Loucy (cell line): ENCODE measurements around the gene ZNF763.
A peak's percentile ranks its signal among the peaks of the same experiment; 100 is the strongest.
"Not testable (repeated sequence)": the region's sequence is repeated elsewhere in the genome, so short reads cannot be mapped to it uniquely, and the experiment has no call there.

Experiments
- H2AFZ ChIP-seq: fragments of 200-600 bp; sonication (generic); 2 replicates; pipeline ENCODE4 v1.6.0; 2016; ENCODE audit warnings: antibody characterized with exemption, mild to moderate bottlenecking, low read length, moderate library complexity
- H3F3A ChIP-seq: fragments of 200-600 bp; 2 replicates; pipeline ENCODE4 v1.6.0; 2016; ENCODE audit warnings: antibody characterized with exemption, low read depth, mild to moderate bottlenecking
- H3K27me3 ChIP-seq: fragments of 200-600 bp; sonication (generic); 2 replicates; pipeline ENCODE4 v1.6.1; 2014; ENCODE audit warnings: low read length, mild to moderate bottlenecking; ENCODE audit not compliant: insufficient read depth, poor library complexity, severe bottlenecking
- H3K36me3 ChIP-seq: fragments of 200-600 bp; sonication (generic); 2 replicates; pipeline ENCODE4 v1.6.1; 2016; ENCODE audit warnings: low read length; ENCODE audit not compliant: insufficient read depth
- H3K4me1 ChIP-seq: fragments of 200-600 bp; sonication (generic); 2 replicates; pipeline ENCODE4 v1.5.1; 2014; ENCODE audit warnings: low read length, mild to moderate bottlenecking; ENCODE audit not compliant: insufficient read depth, poor library complexity, severe bottlenecking
- H3K4me2 ChIP-seq: fragments of 200-600 bp; sonication (generic); 2 replicates; pipeline ENCODE4 v1.6.0; 2014; ENCODE audit warnings: antibody characterized with exemption, low read length, low read depth, mild to moderate bottlenecking; ENCODE audit not compliant: poor library complexity, severe bottlenecking
- H3K4me3 ChIP-seq: fragments of 200-600 bp; sonication (generic); 2 replicates; pipeline ENCODE4 v1.5.1; 2014; ENCODE audit warnings: low read length, mild to moderate bottlenecking, mixed read lengths; ENCODE audit not compliant: poor library complexity, severe bottlenecking
- H3K79me2 ChIP-seq: fragments of 200-600 bp; sonication (generic); 2 replicates; pipeline ENCODE4 v1.6.1; 2014; ENCODE audit warnings: low read length; ENCODE audit not compliant: insufficient read depth
- H3K9ac ChIP-seq: fragments of 200-600 bp; sonication (generic); 2 replicates; pipeline ENCODE4 v1.6.0; 2014; ENCODE audit warnings: mild to moderate bottlenecking, low read depth, low read length, moderate library complexity; ENCODE audit not compliant: poor library complexity, severe bottlenecking
- H3K9me2 ChIP-seq: fragments of 200-600 bp; sonication (generic); replicated peaks from 2 replicates; pipeline ENCODE4 v1.6.1; 2016; ENCODE audit warnings: low read depth, low read length, mixed read lengths
- H3K9me3 ChIP-seq: fragments of 200-600 bp; sonication (generic); 2 replicates; pipeline ENCODE4 v1.6.1; 2014; ENCODE audit warnings: mild to moderate bottlenecking, antibody characterized with exemption, low read length, low read depth; ENCODE audit not compliant: insufficient read depth
- H4K20me1 ChIP-seq: fragments of 200-600 bp; sonication (generic); 2 replicates; pipeline ENCODE4 v1.6.0; 2014; ENCODE audit warnings: antibody characterized with exemption, low read length, mild to moderate bottlenecking; ENCODE audit not compliant: insufficient read depth, poor library complexity, severe bottlenecking
- CTCF ChIP-seq: fragments of 200-600 bp; sonication (generic); conservative IDR thresholded peaks from 2 replicates; pipeline ENCODE4 v1.5.1; 2014; ENCODE audit warnings: mild to moderate bottlenecking, antibody characterized with exemption, low read length
- EZH2phosphoT487 ChIP-seq: fragments of 200-600 bp; IDR thresholded peaks from 2 replicates; pipeline ENCODE4 v1.6.1; 2018; ENCODE audit warnings: antibody characterized with exemption, mild to moderate bottlenecking, moderate library complexity, borderline replicate concordance

Gene ZNF763

DNA sequence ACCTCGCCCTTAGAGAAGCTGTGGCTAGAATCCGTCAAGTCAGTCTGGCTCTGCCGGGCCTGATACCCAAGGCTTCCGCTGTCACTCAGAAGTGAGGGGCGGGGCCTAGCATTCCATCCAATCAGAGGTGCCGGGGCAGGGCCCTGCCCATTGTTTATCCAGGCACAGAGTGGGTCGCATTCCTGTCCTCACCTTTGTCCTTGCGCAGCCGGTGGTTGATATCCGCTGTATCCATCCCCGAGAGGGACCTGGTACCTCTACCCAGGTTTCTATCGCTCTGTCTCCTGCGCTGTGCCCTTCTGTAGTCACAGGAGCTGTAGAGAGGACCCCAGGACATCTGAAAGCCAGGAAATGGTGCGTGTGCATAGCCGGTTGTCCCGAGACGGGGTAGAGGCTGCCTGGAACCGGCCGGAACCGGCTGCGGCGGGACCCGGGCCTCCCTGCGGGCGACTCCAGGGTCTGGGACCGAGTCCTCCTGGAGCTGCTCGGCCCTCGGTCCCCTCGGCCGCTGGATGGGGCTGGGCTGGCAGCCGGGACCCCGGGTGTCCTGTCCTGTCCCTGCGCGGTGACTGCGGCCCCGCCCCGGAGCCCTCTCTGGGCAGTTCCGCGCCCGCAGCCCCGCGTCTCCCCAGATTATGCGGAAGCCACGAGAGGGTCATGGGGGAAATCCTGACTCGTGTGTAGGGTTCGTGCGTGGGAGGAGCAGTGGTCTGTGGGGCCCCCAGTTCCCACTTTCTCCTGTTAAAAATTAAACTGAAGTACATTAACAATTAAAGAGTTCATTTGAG, at the start of gene ZNF763:
Gene ZNF763 (plus strand): TSS at position 183 of the 788 bp plus-strand sequence. CDS start 169 bp downstream, at position 352.
- Histone ChIP-seq H3F3A (no peaks in the 10 kb centered on the region), H3K9ac (peak within 1 kb of the TSS; percentile 75), H3K9me2 (no peaks in the 10 kb centered on the region), H2AFZ (peak within 1 kb of the TSS; percentile 86), H3K9me3 (no peaks in the 10 kb centered on the region), H3K79me2 (no peaks in the 10 kb centered on the region), H3K27me3 (no peaks in the 10 kb centered on the region), H3K4me3 (peak within 1 kb of the TSS; percentile 77), H4K20me1 (no peaks in the 10 kb centered on the region), H3K4me1 (peaks cover 13% of the 10 kb centered on the region), H3K36me3 (no peaks in the 10 kb centered on the region), H3K4me2 (peak within 1 kb of the TSS; percentile 91)
- TF ChIP-seq EZH2phosphoT487 (no peak), CTCF (no peak)

- Histone ChIP-seq H3K9me2 (no peaks in the 10 kb centered on the region), H3K36me3 (no peaks in the 10 kb centered on the region), H3K4me2 (no peak overlapping the region), H3K9me3 (no peaks in the 10 kb centered on the region), H3K4me1 (peaks cover 11% of the 10 kb centered on the region), H3K27me3 (no peaks in the 10 kb centered on the region), H3K4me3 (no peak overlapping the region), H2AFZ (no peak overlapping the region), H3F3A (peaks cover 2% of the 10 kb centered on the region; the same call in 1 of the 2 replicates), H3K9ac (no peak overlapping the region), H3K79me2 (peaks cover 20% of the 10 kb centered on the region), H4K20me1 (peaks cover 5% of the 10 kb centered on the region)
- TF ChIP-seq EZH2phosphoT487 (no peak), CTCF (no peak)
Measured at GRCh38 chr19:11921852-11922495, 42.9 kb upstream of the ZNF763 start.

DNA sequence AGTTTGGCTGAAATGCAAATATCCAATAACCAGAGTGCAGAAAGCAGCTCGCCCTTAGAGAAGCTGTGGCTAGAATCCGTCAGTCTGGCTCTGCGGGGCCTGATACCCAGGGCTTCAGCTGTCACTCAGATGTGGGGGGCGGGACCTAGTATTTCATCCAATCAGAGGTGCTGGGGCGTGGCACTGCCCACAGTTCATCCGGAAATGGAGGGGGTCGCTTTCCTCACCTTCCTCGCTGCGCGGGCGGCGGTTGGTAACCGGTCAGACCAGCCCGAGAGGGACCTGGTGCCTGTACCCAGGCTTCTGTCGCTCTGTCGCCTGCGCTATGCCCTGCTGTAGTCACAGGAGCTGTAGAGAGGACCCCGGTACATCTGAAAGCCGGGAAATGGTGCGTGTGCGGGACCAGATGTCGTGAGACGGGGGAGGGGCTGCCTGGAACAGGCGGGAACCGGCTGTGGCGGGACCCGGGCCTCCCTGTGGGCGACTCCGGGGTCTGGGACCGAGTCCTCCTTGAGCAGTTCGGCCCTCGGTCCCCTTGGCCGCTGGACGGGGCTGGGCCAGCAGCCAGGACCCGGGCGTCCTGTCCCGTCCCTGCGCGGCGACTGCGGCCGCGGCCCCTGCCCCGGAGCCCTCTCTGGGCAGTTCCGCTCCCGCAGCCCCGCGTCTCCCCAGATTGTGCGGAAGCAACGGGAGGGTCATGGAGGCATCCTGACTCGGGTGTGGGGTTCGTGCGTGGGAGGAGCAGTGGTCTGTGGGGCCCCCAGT, 39.8 kb upstream of the ZNF763 start, which contains the start of gene ZNF700:
Gene ZNF700 (plus strand): TSS at position 222 of the 765 bp plus-strand sequence. CDS start 104 bp downstream, at position 326.
- Histone ChIP-seq H3K79me2 (peaks cover 49% of the 10 kb centered on the region), H3F3A (peaks cover 2% of the 10 kb centered on the region; the same call in 1 of the 2 replicates)
- TF ChIP-seq EZH2phosphoT487 (no peak), CTCF (no peak)

DNA sequence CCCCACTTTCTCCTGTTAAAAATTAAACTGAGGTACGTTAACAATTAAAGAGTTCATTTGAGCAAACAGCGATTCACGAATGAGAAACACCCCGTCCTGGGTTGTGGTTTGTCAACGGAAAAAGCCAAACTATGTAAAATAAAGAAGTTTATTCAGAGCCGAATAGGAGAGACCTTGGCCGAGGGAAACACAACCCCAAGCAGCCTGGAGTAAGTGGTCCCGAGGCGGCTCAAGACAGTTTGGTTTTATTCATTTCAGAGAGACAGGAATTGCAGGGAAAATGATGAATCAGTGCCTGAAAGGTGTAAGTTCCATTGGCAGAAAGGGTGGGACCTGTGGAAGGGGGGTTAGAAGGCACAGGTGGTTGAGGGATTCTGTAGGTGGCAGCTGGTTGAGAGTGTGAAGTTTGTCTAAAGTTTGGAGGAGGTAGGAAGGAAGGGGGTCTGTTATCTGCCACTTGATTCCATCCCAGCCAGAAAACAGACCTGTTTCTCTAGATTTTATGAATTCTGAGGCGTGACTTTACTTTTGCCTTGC, 39.1 kb upstream of the ZNF763 start:
- H3K9me2 ChIP-seq, H3K9me3 ChIP-seq, H3K27me3 ChIP-seq, H3F3A ChIP-seq, H4K20me1 ChIP-seq, H3K36me3 ChIP-seq: not testable (repeated sequence)
- peaks cover 54% of the 10 kb centered on the region for H3K79me2 ChIP-seq
- H3K4me2 ChIP-seq, result peak overlapping the region; percentile 79
- peak overlapping the region; percentile 89 for H2AFZ ChIP-seq
- peaks cover 12% of the 10 kb centered on the region for H3K4me1 ChIP-seq
- H3K4me3 ChIP-seq, result peak overlapping the region; percentile 94
- peak overlapping the region; percentile 95 for H3K9ac ChIP-seq

More for the DNA sequence above, 39.8 kb upstream of the ZNF763 start, which contains the start of gene ZNF700:
- Histone ChIP-seq H3K27me3 (no peaks in the 10 kb centered on the region), H3K9ac (peak within 1 kb of the TSS; percentile 95), H3K36me3 (no peaks in the 10 kb centered on the region), H3K9me3 (no peaks in the 10 kb centered on the region), H2AFZ (peak within 1 kb of the TSS; percentile 89), H3K4me2 (peak within 1 kb of the TSS; percentile 87), H4K20me1 (peaks cover 5% of the 10 kb centered on the region), H3K4me3 (peak within 1 kb of the TSS; percentile 94), H3K9me2 (no peaks in the 10 kb centered on the region), H3K4me1 (peaks cover 12% of the 10 kb centered on the region)
